BJ (cell line): Measurements from ENCODE around the gene TBC1D17. TPM values are rescaled to one million over a fixed set of nuclear protein-coding genes. Genes with fewer than 3 reads are reported as not detected.
A peak's percentile ranks its signal among the peaks of the same experiment; 100 is the strongest.

Experiments used
- CTCF ChIA-PET: fragments of 350-600 bp; formaldehyde crosslinking; extraction: SDS; loops from one replicate; lab custom pipeline; 2021; ENCODE audit warnings: antibody characterized with exemption, inconsistent platforms; lab: Yijun Ruan, JAX
- POLR2A ChIA-PET: fragments of 300-600 bp; sonication (Branson Sonifier 250); formaldehyde crosslinking; extraction: SDS; loops from one replicate; lab custom pipeline; 2021; ENCODE audit warnings: antibody characterized with exemption; lab: Charles Lee
- DNase-seq: peaks from one replicate; pipeline ENCODE4 v3.0.0-alpha.2; 2011; ENCODE audit warnings: low read depth
- H3K27me3 ChIP-seq: 2 replicates; pipeline ENCODE4 v1.6.0; 2011; ENCODE audit warnings: low read length; ENCODE audit not compliant: control insufficient read depth, insufficient read depth
- H3K36me3 ChIP-seq: 2 replicates; pipeline ENCODE4 v1.5.1; 2011; ENCODE audit warnings: low read length; ENCODE audit not compliant: control insufficient read depth, insufficient read depth
- H3K4me3 ChIP-seq: 2 replicates; pipeline ENCODE4 v1.5.1; 2011; ENCODE audit warnings: low read depth, mild to moderate bottlenecking, control low read depth, low read length
- polyA plus RNA-seq: library from polyadenylated mRNA; depleted of rRNA; stranded (reverse); fragments of >200 nt; gene quantifications from 2 replicates; pipeline ENCODE4 v1.2.3, GENCODE V29; 2011
- TF ChIP-seq, protein P1 (sequence below): IDR thresholded peaks from 2 replicates; pipeline ENCODE4 v1.5.1; 2011; ENCODE audit warnings: low read depth, mild to moderate bottlenecking, control low read depth, inconsistent platforms, low read length, moderate library complexity; ENCODE audit not compliant: insufficient read depth

Gene TBC1D17
- polyA plus RNA-seq, 1 experiment: 26.7 TPM

DNA sequence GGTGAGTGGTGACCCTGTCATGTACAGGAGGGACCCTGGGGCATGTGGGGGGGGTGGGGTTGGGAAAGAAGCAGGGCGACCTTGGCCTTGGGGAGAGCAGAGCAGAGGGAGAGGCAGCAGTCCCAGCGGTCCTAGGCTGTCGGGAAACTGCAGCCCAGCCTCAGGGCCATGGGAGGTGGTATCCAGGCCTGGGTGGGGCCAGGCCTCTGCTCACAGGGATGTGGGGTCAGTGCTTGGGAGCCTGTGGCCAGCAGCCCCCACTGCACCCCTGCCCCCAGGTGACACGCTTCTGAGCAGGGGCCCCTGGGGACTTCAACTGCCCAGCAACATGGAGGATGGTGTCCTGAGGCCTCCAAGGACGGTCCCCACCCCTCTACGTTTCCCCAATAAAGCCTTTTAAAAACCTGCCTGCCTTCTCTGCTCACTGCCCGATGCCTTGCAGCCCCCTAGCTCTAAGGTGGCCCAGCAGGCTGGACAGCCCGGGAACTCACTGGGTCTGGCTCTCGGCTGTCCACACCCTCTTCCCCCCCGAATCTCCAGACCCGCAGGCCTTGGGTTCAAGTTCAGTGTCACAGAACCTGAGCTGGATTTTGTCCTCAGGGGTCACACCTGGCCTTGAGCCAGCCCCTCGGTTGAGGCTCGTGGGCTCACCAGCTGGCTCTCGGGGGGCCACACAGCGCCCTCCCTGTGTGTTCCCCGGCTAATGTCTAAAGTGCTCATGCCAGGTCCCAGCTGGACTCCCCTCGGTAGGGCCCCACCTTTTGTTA is 17.0 kb upstream of the TBC1D17 start:
- POLR2A ChIA-PET: no interaction called here
- no peak for DNase-seq
- CTCF ChIA-PET: no interaction called here
- TF ChIP-seq, protein P1, sequence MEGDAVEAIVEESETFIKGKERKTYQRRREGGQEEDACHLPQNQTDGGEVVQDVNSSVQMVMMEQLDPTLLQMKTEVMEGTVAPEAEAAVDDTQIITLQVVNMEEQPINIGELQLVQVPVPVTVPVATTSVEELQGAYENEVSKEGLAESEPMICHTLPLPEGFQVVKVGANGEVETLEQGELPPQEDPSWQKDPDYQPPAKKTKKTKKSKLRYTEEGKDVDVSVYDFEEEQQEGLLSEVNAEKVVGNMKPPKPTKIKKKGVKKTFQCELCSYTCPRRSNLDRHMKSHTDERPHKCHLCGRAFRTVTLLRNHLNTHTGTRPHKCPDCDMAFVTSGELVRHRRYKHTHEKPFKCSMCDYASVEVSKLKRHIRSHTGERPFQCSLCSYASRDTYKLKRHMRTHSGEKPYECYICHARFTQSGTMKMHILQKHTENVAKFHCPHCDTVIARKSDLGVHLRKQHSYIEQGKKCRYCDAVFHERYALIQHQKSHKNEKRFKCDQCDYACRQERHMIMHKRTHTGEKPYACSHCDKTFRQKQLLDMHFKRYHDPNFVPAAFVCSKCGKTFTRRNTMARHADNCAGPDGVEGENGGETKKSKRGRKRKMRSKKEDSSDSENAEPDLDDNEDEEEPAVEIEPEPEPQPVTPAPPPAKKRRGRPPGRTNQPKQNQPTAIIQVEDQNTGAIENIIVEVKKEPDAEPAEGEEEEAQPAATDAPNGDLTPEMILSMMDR: no peak
- no peak overlapping the region for H3K4me3 ChIP-seq
- H3K36me3 ChIP-seq: peaks cover 55% of the 10 kb centered on the region
- H3K27me3 ChIP-seq: no peaks in the 10 kb centered on the region

DNA sequence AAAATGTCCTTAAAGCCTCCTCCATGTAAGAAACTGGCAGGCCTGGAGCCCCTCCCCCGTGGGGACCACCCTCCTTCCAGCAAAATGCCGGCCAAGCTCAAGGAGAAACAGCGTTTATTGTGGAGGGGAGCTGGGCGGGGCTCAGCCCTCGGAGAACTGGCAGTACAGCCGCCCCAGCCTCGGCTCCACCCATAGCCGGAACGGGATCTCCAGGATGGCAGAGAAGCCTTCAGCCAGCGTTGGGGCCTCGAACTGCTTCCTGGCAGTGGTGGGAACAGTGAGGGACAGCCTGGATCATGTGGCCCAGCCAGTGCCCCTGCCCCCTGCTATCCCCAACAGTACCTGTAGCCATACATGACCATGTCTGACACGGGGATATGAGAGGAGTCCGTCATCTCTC is 16.4 kb upstream of the TBC1D17 start:
- Histone ChIP-seq H3K4me3 (no peak overlapping the region), H3K36me3 (peaks cover 51% of the 10 kb centered on the region), H3K27me3 (no peaks in the 10 kb centered on the region)
- TF ChIP-seq, protein P1: no peak
- no peak for DNase-seq
- ChIA-PET CTCF (no interaction called here), POLR2A (no interaction called here)

DNA sequence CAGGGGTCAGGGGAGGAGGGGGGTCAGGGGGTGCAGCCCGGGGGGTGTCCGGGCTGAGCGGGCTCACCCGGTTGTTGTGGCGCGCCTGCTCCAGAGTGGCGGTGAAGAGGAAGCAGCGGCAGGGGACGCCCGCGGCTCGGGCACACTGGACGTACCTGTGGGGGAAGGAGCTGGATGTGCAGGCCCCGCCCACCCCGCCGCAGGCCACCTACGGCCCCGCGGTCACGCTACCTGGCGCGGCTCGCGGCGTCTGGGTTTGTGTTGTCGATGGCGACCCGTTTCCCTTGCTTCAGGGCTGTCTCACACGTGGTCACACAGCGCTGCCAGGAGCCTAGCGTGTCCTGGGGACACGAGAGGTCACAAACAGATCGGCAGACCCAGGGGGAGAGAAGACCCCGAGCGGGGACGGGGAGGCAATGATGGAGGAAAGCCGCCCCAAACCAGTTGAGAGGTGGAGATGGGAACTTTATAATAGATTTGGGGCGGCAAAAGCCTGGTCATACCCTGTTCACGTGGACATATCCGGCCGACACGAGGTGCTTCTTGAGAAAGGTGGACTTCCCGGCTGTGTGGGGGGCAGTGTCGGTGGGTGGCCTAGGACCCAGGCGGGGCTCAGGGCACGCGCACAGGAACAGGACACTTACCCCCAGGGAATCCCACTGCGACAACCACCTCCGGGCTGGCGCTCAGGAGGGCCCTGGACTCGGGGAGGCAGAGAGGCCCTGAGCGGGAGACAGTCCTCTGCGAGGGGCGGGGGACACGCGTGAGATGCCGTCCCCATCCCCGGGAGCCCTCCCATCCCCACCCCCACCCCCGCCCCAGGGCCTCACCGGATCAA is 15.7 kb upstream of the TBC1D17 start:
- Histone ChIP-seq H3K36me3 (peaks cover 47% of the 10 kb centered on the region), H3K27me3 (no peaks in the 10 kb centered on the region), H3K4me3 (no peak overlapping the region)
- TF ChIP-seq, protein P1: no peak
- CTCF ChIA-PET: interaction anchor here (0.8 to 1.0 kb wide), 2 partner anchors 8 to 28 kb away, joined by 3 read pairs; no protein-coding TSS in a partner anchor
- no peak for DNase-seq
- POLR2A ChIA-PET: no interaction called here

DNA sequence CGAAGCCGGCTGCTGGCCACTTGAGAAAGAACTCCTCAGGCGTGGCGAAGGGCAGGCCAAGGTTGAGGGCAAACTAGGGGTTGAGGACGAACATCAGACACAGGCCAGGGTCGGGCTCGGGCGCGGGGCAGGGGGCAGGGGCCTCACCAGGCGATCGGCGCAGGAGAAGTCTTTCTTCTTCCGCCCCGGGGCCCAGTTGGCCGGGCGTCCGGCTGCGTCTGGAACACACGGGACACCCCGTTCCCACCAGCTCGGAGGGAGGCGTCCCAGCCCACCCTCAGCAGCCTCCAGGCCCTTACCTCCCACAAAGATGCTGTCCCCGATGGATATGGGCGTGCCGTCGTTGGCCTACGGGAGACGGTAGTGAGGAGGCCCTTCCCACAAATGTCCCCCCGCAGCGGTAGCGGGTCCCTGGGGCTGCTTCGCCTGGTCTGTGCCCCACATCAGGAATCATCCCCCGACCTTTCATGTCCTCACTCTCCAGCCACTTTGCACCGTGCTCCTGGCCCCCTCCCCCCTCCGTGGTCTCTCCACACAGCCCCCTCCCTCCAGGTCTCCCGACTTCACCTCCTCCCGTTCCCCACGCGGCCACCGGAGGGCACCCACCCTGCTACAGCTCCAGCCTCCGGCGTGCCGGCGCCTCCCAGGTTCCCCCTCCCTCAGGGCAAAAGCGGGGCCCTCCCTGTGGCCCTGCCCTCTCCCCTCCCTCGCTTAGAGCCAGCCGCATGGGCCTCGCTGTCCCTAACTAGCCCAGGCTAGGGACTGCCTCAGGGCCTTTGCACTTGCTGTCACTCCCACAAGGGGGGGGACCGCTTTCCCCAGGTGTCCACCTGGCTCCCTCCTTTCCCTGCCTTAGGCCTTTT is 14.9 kb upstream of the TBC1D17 start:
- Histone ChIP-seq H3K4me3 (no peak overlapping the region), H3K27me3 (no peaks in the 10 kb centered on the region), H3K36me3 (peaks cover 40% of the 10 kb centered on the region)
- TF ChIP-seq, protein P1: peak; percentile 39
- CTCF ChIA-PET: interaction anchor here (0.6 to 1.1 kb wide), 4 partner anchors 9 to 145 kb away, joined by 3 read pairs; no protein-coding TSS in a partner anchor
- POLR2A ChIA-PET: no interaction called here
- no peak for DNase-seq
